ENCODE measurements around the gene ANKS6.

GRCh38 chr9:98783518-98784226, 12.7 kb downstream of the ANKS6 start:
- TF ChIP-seq, protein P1, sequence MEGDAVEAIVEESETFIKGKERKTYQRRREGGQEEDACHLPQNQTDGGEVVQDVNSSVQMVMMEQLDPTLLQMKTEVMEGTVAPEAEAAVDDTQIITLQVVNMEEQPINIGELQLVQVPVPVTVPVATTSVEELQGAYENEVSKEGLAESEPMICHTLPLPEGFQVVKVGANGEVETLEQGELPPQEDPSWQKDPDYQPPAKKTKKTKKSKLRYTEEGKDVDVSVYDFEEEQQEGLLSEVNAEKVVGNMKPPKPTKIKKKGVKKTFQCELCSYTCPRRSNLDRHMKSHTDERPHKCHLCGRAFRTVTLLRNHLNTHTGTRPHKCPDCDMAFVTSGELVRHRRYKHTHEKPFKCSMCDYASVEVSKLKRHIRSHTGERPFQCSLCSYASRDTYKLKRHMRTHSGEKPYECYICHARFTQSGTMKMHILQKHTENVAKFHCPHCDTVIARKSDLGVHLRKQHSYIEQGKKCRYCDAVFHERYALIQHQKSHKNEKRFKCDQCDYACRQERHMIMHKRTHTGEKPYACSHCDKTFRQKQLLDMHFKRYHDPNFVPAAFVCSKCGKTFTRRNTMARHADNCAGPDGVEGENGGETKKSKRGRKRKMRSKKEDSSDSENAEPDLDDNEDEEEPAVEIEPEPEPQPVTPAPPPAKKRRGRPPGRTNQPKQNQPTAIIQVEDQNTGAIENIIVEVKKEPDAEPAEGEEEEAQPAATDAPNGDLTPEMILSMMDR (IDR thresholded peaks at IDR 0.05): no peak
- no peak for TF ChIP-seq POLR2A (IDR thresholded peaks at IDR 0.05)

All from esophagus squamous epithelium (tissue), 4 donors.